HG03108 (cell line): ENCODE data around the gene GALNT4.
A peak's percentile ranks its signal among the peaks of the same experiment; 100 is the strongest.

Source experiments
- ATAC-seq: cut with Tn5 transposase; IDR thresholded peaks from one replicate; pipeline ENCODE4 v1.9.1; 2021; ENCODE audit warnings: moderate library complexity; ENCODE audit not compliant: unreplicated experiment

GALNT4 gene

GRCh38 chr12:89524541-89525304, at the start of gene GALNT4:
Gene GALNT4, minus strand, starts transcription at chr12:89524796. Its CDS starts 247 bp downstream, at chr12:89524549.
- ATAC-seq: peak; percentile 67

GRCh38 chr12:89573051-89573810, 48.6 kb upstream of the GALNT4 start:
- no peak for ATAC-seq

- no peak for ATAC-seq
Measured at GRCh38 chr12:89571491-89572195, 47.0 kb upstream of the GALNT4 start.

GRCh38 chr12:89568484-89568883, 43.9 kb upstream of the GALNT4 start:
- no peak for ATAC-seq

GRCh38 chr12:89567691-89568239, 43.2 kb upstream of the GALNT4 start:
- no peak for ATAC-seq

- no peak for ATAC-seq
Measured at GRCh38 chr12:89566615-89567014, 42.0 kb upstream of the GALNT4 start.

- no peak for ATAC-seq
Measured at GRCh38 chr12:89565002-89565401, 40.4 kb upstream of the GALNT4 start.

- ATAC-seq: no peak
Measured at GRCh38 chr12:89559753-89560152, 35.2 kb upstream of the GALNT4 start.

GRCh38 chr12:89556976-89557375, 32.4 kb upstream of the GALNT4 start:
- no peak for ATAC-seq

- ATAC-seq: no peak
Measured at GRCh38 chr12:89552376-89552775, 27.8 kb upstream of the GALNT4 start.

- no peak for ATAC-seq
Measured at GRCh38 chr12:89551747-89552146, 27.2 kb upstream of the GALNT4 start.

GRCh38 chr12:89547101-89547500, 22.5 kb upstream of the GALNT4 start:
- ATAC-seq: no peak

GRCh38 chr12:89546151-89546550, 21.6 kb upstream of the GALNT4 start:
- no peak for ATAC-seq

GRCh38 chr12:89544681-89545184, 20.1 kb upstream of the GALNT4 start:
- no peak for ATAC-seq

GRCh38 chr12:89544022-89544421, 19.4 kb upstream of the GALNT4 start:
- no peak for ATAC-seq

- peak; percentile 71 for ATAC-seq
Measured at GRCh38 chr12:89542912-89543592, 18.5 kb upstream of the GALNT4 start.

GRCh38 chr12:89542236-89542635, 17.6 kb upstream of the GALNT4 start:
- no peak for ATAC-seq

GRCh38 chr12:89540586-89540985, 16.0 kb upstream of the GALNT4 start:
- no peak for ATAC-seq

- no peak for ATAC-seq
Measured at GRCh38 chr12:89539426-89540223, 15.0 kb upstream of the GALNT4 start.

- ATAC-seq: no peak
Measured at GRCh38 chr12:89538897-89539296, 14.3 kb upstream of the GALNT4 start.
